AG04450 (cell line): ENCODE measurements around the gene CHCHD6. TPM values are rescaled to one million over a fixed set of nuclear protein-coding genes. Genes with fewer than 3 reads are reported as not detected.
A peak's percentile ranks its signal among the peaks of the same experiment; 100 is the strongest.

Experiments used
- CTCF ChIA-PET: fragments of 300-600, 350-600 bp; formaldehyde crosslinking; extraction: SDS; loops from one replicate; lab custom pipeline; 2022; ENCODE audit warnings: antibody characterized with exemption, inconsistent platforms; lab: Charles Lee
- POLR2A ChIA-PET: fragments of 350-600 bp; formaldehyde crosslinking; extraction: SDS; loops from one replicate; lab custom pipeline; 2021; ENCODE audit warnings: antibody characterized with exemption, inconsistent platforms; lab: Yijun Ruan, JAX
- DNase-seq: peaks from one replicate; pipeline ENCODE4 v3.0.0-alpha.2; 2011; ENCODE audit warnings: low read depth, low spot score
- H3K27ac ChIP-seq: one replicate; pipeline ENCODE4 v1.5.1; 2012; ENCODE audit warnings: low read depth, low read length, control low read depth
- H3K27me3 ChIP-seq: one replicate; pipeline ENCODE4 v1.6.0; 2012; ENCODE audit warnings: low read length; ENCODE audit not compliant: control insufficient read depth, insufficient read depth
- H3K4me3 ChIP-seq: 2 replicates; pipeline ENCODE4 v1.5.1; 2011; ENCODE audit warnings: mild to moderate bottlenecking, low read depth, low read length, control low read depth
- H3K9me3 ChIP-seq: 2 replicates; pipeline ENCODE4 v1.5.1; 2012; ENCODE audit warnings: low read length; ENCODE audit not compliant: control insufficient read depth, insufficient read depth
- polyA plus RNA-seq: library from polyadenylated mRNA; depleted of rRNA; stranded (reverse); fragments of >200 nt; gene quantifications from 2 replicates; pipeline ENCODE4 v1.2.3, GENCODE V29; 2011
- TF ChIP-seq, protein P1 (sequence below): IDR thresholded peaks from 2 replicates; pipeline ENCODE4 v1.5.1; 2011; ENCODE audit warnings: low read depth, low read length, control low read depth, inconsistent platforms

The CHCHD6 gene
- polyA plus RNA-seq, 1 experiment = 14.0 TPM

GRCh38 chr3:126923423-126923822, 219.4 kb downstream of the CHCHD6 start:
- POLR2A ChIA-PET = no interaction called here
- TF ChIP-seq, protein P1, sequence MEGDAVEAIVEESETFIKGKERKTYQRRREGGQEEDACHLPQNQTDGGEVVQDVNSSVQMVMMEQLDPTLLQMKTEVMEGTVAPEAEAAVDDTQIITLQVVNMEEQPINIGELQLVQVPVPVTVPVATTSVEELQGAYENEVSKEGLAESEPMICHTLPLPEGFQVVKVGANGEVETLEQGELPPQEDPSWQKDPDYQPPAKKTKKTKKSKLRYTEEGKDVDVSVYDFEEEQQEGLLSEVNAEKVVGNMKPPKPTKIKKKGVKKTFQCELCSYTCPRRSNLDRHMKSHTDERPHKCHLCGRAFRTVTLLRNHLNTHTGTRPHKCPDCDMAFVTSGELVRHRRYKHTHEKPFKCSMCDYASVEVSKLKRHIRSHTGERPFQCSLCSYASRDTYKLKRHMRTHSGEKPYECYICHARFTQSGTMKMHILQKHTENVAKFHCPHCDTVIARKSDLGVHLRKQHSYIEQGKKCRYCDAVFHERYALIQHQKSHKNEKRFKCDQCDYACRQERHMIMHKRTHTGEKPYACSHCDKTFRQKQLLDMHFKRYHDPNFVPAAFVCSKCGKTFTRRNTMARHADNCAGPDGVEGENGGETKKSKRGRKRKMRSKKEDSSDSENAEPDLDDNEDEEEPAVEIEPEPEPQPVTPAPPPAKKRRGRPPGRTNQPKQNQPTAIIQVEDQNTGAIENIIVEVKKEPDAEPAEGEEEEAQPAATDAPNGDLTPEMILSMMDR = no peak
- Histone ChIP-seq H3K9me3 (no peaks in the 10 kb centered on the region), H3K4me3 (no peak overlapping the region), H3K27me3 (no peaks in the 10 kb centered on the region), H3K27ac (no peak overlapping the region)
- no peak for DNase-seq
- CTCF ChIA-PET = interaction anchor here (1.7 kb wide), 1 partner anchor 24 kb away, joined by 3 read pairs; no protein-coding TSS in a partner anchor

DNA sequence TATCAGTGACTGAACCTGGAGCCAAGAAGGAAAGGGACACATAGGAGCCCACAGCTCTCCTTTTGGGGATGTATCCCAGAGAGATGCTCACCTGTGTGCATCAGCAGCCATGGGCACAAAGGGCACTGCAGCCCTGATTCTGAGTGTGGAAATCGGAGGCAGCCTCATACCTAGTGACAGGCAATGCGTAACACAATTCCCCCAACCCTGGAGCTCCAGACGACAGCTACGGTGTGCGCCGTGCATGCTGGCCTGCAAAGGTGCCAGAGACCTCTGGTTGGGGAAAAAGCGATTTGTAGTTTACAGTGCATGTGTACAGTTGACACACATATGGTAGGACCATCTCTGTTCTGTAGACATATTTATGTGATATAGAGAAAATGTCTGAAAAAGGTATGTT, 219.9 kb downstream of the CHCHD6 start:
- POLR2A ChIA-PET = no interaction called here

DNA sequence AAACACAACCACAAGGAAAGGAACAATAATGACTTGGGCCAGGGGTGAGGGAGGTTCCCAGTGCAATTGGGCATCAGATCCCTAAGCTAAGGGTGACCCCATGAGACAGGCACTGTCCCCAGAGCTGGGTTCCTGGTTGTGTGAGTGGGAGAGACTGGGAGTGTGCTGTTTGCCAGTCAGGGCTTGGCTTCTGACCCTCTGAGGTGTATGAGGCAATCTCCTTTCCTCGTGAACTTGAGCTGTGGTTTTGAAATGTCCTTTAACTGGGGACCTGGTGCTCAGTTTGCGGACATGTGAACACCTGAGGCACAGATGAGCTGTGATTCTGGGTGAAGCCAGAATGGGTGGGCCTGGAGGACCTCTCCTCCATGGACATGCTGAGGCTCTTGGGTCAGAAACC, 220.4 kb downstream of the CHCHD6 start:
- POLR2A ChIA-PET = no interaction called here
- Histone ChIP-seq H3K9me3 (no peaks in the 10 kb centered on the region), H3K27me3 (no peaks in the 10 kb centered on the region), H3K27ac (no peak overlapping the region), H3K4me3 (no peak overlapping the region)
- DNase-seq = no peak
- TF ChIP-seq, protein P1 = no peak
- CTCF ChIA-PET = interaction anchor here (1.7 kb wide), 1 partner anchor 25 kb away, joined by 3 read pairs; no protein-coding TSS in a partner anchor

More for the DNA sequence above, 219.9 kb downstream of the CHCHD6 start:
- DNase-seq = no peak
- CTCF ChIA-PET = interaction anchor here (1.7 kb wide), 1 partner anchor 24 kb away, joined by 3 read pairs; no protein-coding TSS in a partner anchor
- TF ChIP-seq, protein P1 = no peak
- no peak overlapping the region for H3K4me3 ChIP-seq
- no peaks in the 10 kb centered on the region for H3K27me3 ChIP-seq
- no peak overlapping the region for H3K27ac ChIP-seq
- no peaks in the 10 kb centered on the region for H3K9me3 ChIP-seq

GRCh38 chr3:126925411-126926171, 221.6 kb downstream of the CHCHD6 start:
- Histone ChIP-seq H3K4me3 (no peak overlapping the region), H3K27ac (peak overlapping the region; percentile 11), H3K9me3 (no peaks in the 10 kb centered on the region), H3K27me3 (no peaks in the 10 kb centered on the region)
- CTCF ChIA-PET = no interaction called here
- TF ChIP-seq, protein P1 = no peak
- no peak for DNase-seq
- POLR2A ChIA-PET = no interaction called here
